A549 treated with AZD2906 at 1 μM for 4 hours (cell line): ENCODE measurements around the gene FAM228B. TPM values are rescaled to one million over a fixed set of nuclear protein-coding genes. Genes with fewer than 3 reads are reported as not detected.

Experiments used
- total RNA-seq: library from RNA; stranded (reverse); fragments of 200-300 nt; extraction: Qiagen RNA extraction; gene quantifications from 5 replicates; pipeline ENCODE4 v1.2.3, GENCODE V29; 2022

Gene FAM228B
- 0.92 to 2.1 TPM (median 1.8 TPM) in 5 replicates for total RNA-seq

DNA sequence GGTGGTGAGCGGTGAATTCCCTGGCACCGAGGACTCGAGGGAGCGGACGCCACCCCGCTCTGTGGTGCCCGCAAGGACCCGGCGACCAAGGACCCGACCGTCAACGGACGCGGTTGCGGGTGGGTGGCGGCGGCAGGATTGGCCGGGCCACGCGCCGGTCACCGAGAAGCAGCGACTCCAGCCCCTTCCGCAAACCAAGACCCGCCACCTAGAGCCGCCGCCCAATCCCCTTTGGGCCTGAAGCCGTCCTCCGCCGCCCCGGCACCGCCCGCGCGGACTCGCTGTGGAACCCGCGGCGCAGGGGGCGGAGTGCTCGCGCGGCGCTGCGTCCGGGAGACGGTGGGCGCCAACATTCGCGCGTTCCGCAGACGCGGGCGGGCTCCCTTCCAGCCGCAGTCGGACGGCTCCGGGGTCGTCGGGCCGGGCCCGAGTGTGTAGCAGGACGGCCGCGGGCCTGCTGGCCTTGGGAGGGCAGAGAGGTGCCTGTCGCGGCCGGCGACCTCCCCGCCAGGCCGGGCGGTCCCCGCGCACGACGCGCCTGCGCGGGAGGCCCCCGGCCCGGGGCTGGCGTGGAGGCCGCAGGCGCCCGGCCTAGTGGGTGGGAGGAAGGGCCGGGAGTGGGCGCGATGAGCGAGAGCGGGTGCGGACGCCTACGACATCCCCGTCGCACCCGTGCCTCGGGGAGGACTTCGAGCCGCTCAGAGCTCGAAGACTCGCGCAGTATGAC, at the start of gene FAM228B, which contains the start of gene PFN4:
TSS of gene FAM228B (plus strand) at position 275 of the 727 bp plus-strand sequence. CDS start 893 bp downstream, outside the sequence.
TSS of gene PFN4 (minus strand) at position 140 of the 727 bp plus-strand sequence. CDS start 799 bp downstream, outside the sequence.

DNA sequence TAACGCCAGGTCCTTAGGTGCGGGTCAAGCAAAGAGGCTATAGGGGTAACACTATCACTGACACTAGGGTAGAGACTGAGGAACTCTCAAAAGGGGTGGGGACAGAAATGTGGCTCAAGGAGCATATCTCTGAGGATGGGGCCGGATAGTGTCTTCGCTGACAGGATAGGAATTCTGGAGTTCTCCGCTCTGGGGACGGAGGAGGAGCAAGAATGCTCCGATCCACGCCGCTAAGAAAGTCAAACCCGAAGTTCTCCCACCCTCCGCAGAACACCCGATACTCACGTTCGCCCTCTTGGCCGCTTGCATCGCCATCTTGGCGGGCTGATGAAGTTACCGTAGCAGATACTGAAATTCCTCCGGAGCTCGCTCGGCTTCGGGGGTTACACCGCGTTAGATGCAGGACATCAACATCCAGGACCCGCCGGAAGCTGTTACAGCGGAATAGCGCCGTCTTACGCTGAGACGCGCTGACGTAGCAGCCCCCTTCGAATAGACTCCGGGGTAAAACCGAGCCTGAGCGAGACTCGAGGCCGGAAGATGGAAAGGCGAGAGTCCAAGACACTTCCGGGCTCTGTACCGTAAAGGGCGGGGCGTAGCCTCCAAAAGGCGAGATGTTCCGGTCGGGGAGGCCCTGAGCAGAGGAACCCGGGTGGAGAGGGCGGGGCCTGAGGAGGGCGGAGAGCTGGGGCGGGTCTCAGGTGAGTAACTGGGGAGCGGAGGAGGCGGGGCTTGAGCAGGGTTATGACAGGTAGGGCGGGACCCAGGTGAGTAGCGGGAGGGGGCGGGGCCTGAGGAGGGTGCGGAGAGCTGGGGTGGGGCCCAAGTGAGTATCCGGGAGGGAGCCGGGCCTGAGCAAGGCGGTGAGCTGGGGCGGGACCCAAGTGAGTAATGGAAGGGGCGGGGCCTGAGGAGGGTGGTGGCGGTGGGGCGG, 47.1 kb upstream of the FAM228B start, which contains the start of gene SF3B6:
TSS of gene SF3B6 (minus strand) at position 412 of the 934 bp plus-strand sequence. CDS start at position 315, 97 bp downstream.

DNA sequence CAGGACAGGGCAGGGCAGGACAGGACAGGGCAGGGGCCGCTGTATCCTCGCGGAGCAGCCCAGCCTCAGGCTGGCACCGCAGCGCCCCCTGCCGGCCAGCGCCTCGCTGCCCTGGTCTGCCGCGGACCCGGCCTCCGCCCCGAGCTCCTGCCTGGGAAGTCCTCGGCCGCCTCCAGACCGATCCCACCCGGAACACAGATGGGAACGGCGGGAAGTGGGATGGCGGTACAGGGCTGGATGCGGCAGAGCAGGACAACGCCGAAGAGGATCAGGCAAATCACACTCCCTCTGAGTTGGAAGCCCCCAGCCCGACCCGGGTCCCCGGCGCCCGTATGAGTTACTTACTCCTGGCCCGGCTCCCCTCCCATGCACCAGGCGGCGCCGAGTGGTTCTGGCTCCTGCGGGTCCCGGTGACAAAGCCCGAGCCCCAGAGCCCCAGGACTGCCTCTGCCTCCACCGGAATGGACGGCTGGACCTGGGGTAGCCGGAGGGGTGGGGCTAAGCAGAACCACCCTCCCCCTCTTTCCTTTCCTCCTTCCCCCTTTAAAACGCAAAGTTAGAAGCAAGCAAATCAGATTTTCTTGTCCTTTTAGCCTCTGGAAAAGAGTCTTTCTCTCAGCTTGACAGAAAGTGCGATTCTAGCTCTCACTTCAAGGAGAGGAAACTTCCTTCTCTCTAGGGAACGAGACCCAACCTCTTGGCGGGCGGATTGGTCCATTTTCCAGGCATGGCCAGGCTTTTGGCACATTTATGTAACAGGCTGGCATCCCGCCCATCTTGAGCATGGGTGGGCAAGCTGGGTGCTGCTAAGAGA, 38.7 kb upstream of the FAM228B start, which contains the start of gene TP53I3:
TSS of gene TP53I3 (minus strand) at position 449 of the 814 bp plus-strand sequence. CDS start 508 bp downstream, outside the sequence.

DNA sequence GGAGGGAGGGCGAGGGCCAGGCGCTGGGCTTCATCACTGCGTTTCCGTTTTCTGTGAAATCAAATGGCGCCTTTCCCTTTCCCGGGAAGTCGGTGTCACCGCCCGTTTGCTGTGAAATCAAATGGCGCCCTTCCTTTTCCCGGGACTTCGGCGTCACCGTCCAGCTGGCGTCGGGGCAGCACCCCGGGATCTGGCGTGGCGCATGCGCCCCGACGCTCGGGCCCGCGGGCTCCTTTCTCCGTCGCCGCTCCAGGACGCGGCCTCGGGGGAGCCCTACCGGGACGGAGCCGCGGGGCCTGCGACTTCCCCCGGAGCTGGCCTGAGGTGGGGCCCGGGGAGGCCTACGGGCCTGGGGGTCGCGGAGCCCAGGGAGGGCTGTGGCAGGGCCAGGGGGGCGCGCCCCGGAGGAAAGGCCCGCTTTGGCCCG, 51.6 kb downstream of the FAM228B start, which contains the start of gene FAM228A:
TSS of gene FAM228A (plus strand) at position 203 of the 427 bp plus-strand sequence. CDS start 428 bp downstream, outside the sequence.

Other genes starting within 250 kb of the FAM228B start
- gene ATAD2B, start 196.3 kb upstream of the FAM228B start, total RNA-seq, result 5.6 to 7.8 TPM (median 7.2 TPM) in 5 replicates
- 19.4 to 23.5 TPM (median 21.1 TPM) in 5 replicates for gene UBXN2A, start 183.0 kb upstream of the FAM228B start, total RNA-seq
- 0.42 to 0.79 TPM (median 0.56 TPM) in 5 replicates for gene MFSD2B, start 113.4 kb upstream of the FAM228B start, total RNA-seq
- gene WDCP, start 76.1 kb upstream of the FAM228B start, total RNA-seq, result 12.6 to 14.4 TPM (median 14.2 TPM) in 5 replicates
- 11.5 to 12.2 TPM (median 11.8 TPM) in 5 replicates for gene FKBP1B, start 73.7 kb upstream of the FAM228B start, total RNA-seq
- 164 to 189 TPM (median 169 TPM) in 5 replicates for gene SF3B6, start 47.1 kb upstream of the FAM228B start, total RNA-seq
- gene TP53I3, start 38.6 kb upstream of the FAM228B start, total RNA-seq, result 277 to 312 TPM (median 280 TPM) in 5 replicates
- gene PFN4, start 135 bp upstream of the FAM228B start, total RNA-seq, result 1.4 to 2.5 TPM (median 1.7 TPM) in 5 replicates
- not detected in 5 replicates for gene FAM228A, start 51.6 kb downstream of the FAM228B start, total RNA-seq
- 18.5 to 22.7 TPM (median 21.5 TPM) in 5 replicates for gene ITSN2, start 237.1 kb downstream of the FAM228B start, total RNA-seq